ENCODE measurements around the gene BAHCC1.
"Not testable (repeated sequence)": the region's sequence is repeated elsewhere in the genome, so short reads cannot be mapped to it uniquely, and the experiment has no call there.

Gene BAHCC1

GRCh38 chr17:81362001-81362400 lies 33.3 kb upstream of the BAHCC1 start:
- not testable (repeated sequence) for H2AK5ac ChIP-seq (ENCODE audit: low read length); H3K18ac ChIP-seq (ENCODE audit: low read length); H3K23ac ChIP-seq (ENCODE audit: low read length); H3K9me3 ChIP-seq (ENCODE audit: insufficient read depth, low read depth, low read length); H2BK12ac ChIP-seq (ENCODE audit: low read length); H4K8ac ChIP-seq (ENCODE audit: low read depth, low read length); DNase-seq; H3K4me1 ChIP-seq (ENCODE audit: control insufficient read depth in 1 of 2, insufficient read depth in 2 of 2, low read length in 2 of 2); H3K4ac ChIP-seq (ENCODE audit: low read depth, low read length); H4K12ac ChIP-seq (ENCODE audit: low read depth, low read length); H3K36me3 ChIP-seq (ENCODE audit: control insufficient read depth in 1 of 2, insufficient read depth in 2 of 2, low read length in 2 of 2); H2BK120ac ChIP-seq (ENCODE audit: insufficient read depth, low read length, poor library complexity); H3K79me1 ChIP-seq (ENCODE audit: low read length); H2BK5ac ChIP-seq (ENCODE audit: low read depth, low read length, poor library complexity); H2AFZ ChIP-seq (ENCODE audit: insufficient read depth, low read length, poor library complexity); H3K27ac ChIP-seq (ENCODE audit: low read depth, low read length); H3K27me3 ChIP-seq (ENCODE audit: insufficient read depth, low read length); H3K4me2 ChIP-seq (ENCODE audit: low read length); H3K79me2 ChIP-seq (ENCODE audit: control insufficient read depth, insufficient read depth, low read length, poor library complexity); H3K4me3 ChIP-seq (ENCODE audit: low read depth, low read length); H4K91ac ChIP-seq (ENCODE audit: low read depth, low read length); H3K14ac ChIP-seq (ENCODE audit: low read length); H3K9ac ChIP-seq (ENCODE audit: low read length)
- no CpG with 5 or more reads among the region's 7 CpGs for WGBS (ENCODE audit: extremely low coverage, insufficient coverage, insufficient read length)

GRCh38 chr17:81364278-81365147 lies 30.7 kb upstream of the BAHCC1 start:
- Histone ChIP-seq H2AFZ (ENCODE audit: insufficient read depth, low read length, poor library complexity) (no peak overlapping the region), H4K8ac (ENCODE audit: low read depth, low read length) (no peak overlapping the region), H3K36me3 (ENCODE audit: control insufficient read depth in 1 of 2, insufficient read depth in 2 of 2, low read length in 2 of 2) (no peaks in the 10 kb centered on the region), H3K79me2 (ENCODE audit: control insufficient read depth, insufficient read depth, low read length, poor library complexity) (no peaks in the 10 kb centered on the region), H3K9ac (ENCODE audit: low read length) (no peak overlapping the region), H2BK5ac (ENCODE audit: low read depth, low read length, poor library complexity) (no peak overlapping the region), H2BK12ac (ENCODE audit: low read length) (no peak overlapping the region), H4K91ac (ENCODE audit: low read depth, low read length) (no peak overlapping the region), H3K23ac (ENCODE audit: low read length) (no peak overlapping the region), H3K4me1 (ENCODE audit: control insufficient read depth in 1 of 2, insufficient read depth in 2 of 2, low read length in 2 of 2) (no peaks in the 10 kb centered on the region), H3K27ac (ENCODE audit: low read depth, low read length) (no peak overlapping the region), H3K4me3 (ENCODE audit: low read depth, low read length) (no peak overlapping the region), H3K4me2 (ENCODE audit: low read length) (peak overlapping the region; percentile 36), H3K18ac (ENCODE audit: low read length) (no peak overlapping the region), H3K4ac (ENCODE audit: low read depth, low read length) (no peak overlapping the region), H3K9me3 (ENCODE audit: insufficient read depth, low read depth, low read length) (peaks cover 2% of the 10 kb centered on the region), H2AK5ac (ENCODE audit: low read length) (peak overlapping the region; percentile 21), H4K12ac (ENCODE audit: low read depth, low read length) (no peak overlapping the region), H2BK120ac (ENCODE audit: insufficient read depth, low read length, poor library complexity) (no peak overlapping the region), H3K79me1 (ENCODE audit: low read length) (no peaks in the 10 kb centered on the region), H3K14ac (ENCODE audit: low read length) (no peak overlapping the region), H3K27me3 (ENCODE audit: insufficient read depth, low read length) (no peaks in the 10 kb centered on the region)
- DNase-seq, result no peak
- no CpG with 5 or more reads among the region's 26 CpGs for WGBS (ENCODE audit: extremely low coverage, insufficient coverage, insufficient read length)

GRCh38 chr17:81365148-81365600 lies 30.1 kb upstream of the BAHCC1 start:
- Histone ChIP-seq H3K79me2 (ENCODE audit: control insufficient read depth, insufficient read depth, low read length, poor library complexity) (no peaks in the 10 kb centered on the region), H3K4me2 (ENCODE audit: low read length) (peak overlapping the region; percentile 36), H4K12ac (ENCODE audit: low read depth, low read length) (no peak overlapping the region), H3K4me1 (ENCODE audit: control insufficient read depth in 1 of 2, insufficient read depth in 2 of 2, low read length in 2 of 2) (no peaks in the 10 kb centered on the region), H2BK12ac (ENCODE audit: low read length) (no peak overlapping the region), H2BK120ac (ENCODE audit: insufficient read depth, low read length, poor library complexity) (no peak overlapping the region), H3K4me3 (ENCODE audit: low read depth, low read length) (peak overlapping the region; percentile 2), H3K4ac (ENCODE audit: low read depth, low read length) (no peak overlapping the region), H3K27me3 (ENCODE audit: insufficient read depth, low read length) (no peaks in the 10 kb centered on the region), H3K18ac (ENCODE audit: low read length) (no peak overlapping the region), H2BK5ac (ENCODE audit: low read depth, low read length, poor library complexity) (no peak overlapping the region), H4K8ac (ENCODE audit: low read depth, low read length) (no peak overlapping the region), H3K9ac (ENCODE audit: low read length) (no peak overlapping the region), H2AK5ac (ENCODE audit: low read length) (no peak overlapping the region), H3K79me1 (ENCODE audit: low read length) (no peaks in the 10 kb centered on the region), H3K36me3 (ENCODE audit: control insufficient read depth in 1 of 2, insufficient read depth in 2 of 2, low read length in 2 of 2) (no peaks in the 10 kb centered on the region), H3K23ac (ENCODE audit: low read length) (no peak overlapping the region), H3K9me3 (ENCODE audit: insufficient read depth, low read depth, low read length) (peaks cover 2% of the 10 kb centered on the region), H3K14ac (ENCODE audit: low read length) (no peak overlapping the region), H4K91ac (ENCODE audit: low read depth, low read length) (no peak overlapping the region), H2AFZ (ENCODE audit: insufficient read depth, low read length, poor library complexity) (no peak overlapping the region), H3K27ac (ENCODE audit: low read depth, low read length) (no peak overlapping the region)
- peak in 1 of 2 donors; percentile 48 for DNase-seq
- WGBS (ENCODE audit: extremely low coverage, insufficient coverage, insufficient read length), result no CpG with 5 or more reads among the region's 22 CpGs

- H2BK5ac ChIP-seq (ENCODE audit: low read depth, low read length, poor library complexity), result no peak overlapping the region
- H3K4me3 ChIP-seq (ENCODE audit: low read depth, low read length), result no peak overlapping the region
- H3K23ac ChIP-seq (ENCODE audit: low read length), result no peak overlapping the region
- H4K12ac ChIP-seq (ENCODE audit: low read depth, low read length), result no peak overlapping the region
- H3K36me3 ChIP-seq (ENCODE audit: control insufficient read depth in 1 of 2, insufficient read depth in 2 of 2, low read length in 2 of 2), result no peaks in the 10 kb centered on the region
- H3K27ac ChIP-seq (ENCODE audit: low read depth, low read length), result no peak overlapping the region
- no CpG with 5 or more reads among the region's 30 CpGs for WGBS (ENCODE audit: extremely low coverage, insufficient coverage, insufficient read length)
- no peaks in the 10 kb centered on the region for H3K79me2 ChIP-seq (ENCODE audit: control insufficient read depth, insufficient read depth, low read length, poor library complexity)
- H2BK12ac ChIP-seq (ENCODE audit: low read length), result no peak overlapping the region
- no peak overlapping the region for H2AFZ ChIP-seq (ENCODE audit: insufficient read depth, low read length, poor library complexity)
- no peak overlapping the region for H3K4ac ChIP-seq (ENCODE audit: low read depth, low read length)
- H2BK120ac ChIP-seq (ENCODE audit: insufficient read depth, low read length, poor library complexity), result no peak overlapping the region
- no peak overlapping the region for H3K4me2 ChIP-seq (ENCODE audit: low read length)
- no peak overlapping the region for H3K18ac ChIP-seq (ENCODE audit: low read length)
- no peak for DNase-seq
- H2AK5ac ChIP-seq (ENCODE audit: low read length), result no peak overlapping the region
- H3K79me1 ChIP-seq (ENCODE audit: low read length), result no peaks in the 10 kb centered on the region
- H4K8ac ChIP-seq (ENCODE audit: low read depth, low read length), result no peak overlapping the region
- no peak overlapping the region for H3K14ac ChIP-seq (ENCODE audit: low read length)
- no peaks in the 10 kb centered on the region for H3K4me1 ChIP-seq (ENCODE audit: control insufficient read depth in 1 of 2, insufficient read depth in 2 of 2, low read length in 2 of 2)
- no peak overlapping the region for H3K9ac ChIP-seq (ENCODE audit: low read length)
- no peaks in the 10 kb centered on the region for H3K27me3 ChIP-seq (ENCODE audit: insufficient read depth, low read length)
- peaks cover 2% of the 10 kb centered on the region for H3K9me3 ChIP-seq (ENCODE audit: insufficient read depth, low read depth, low read length)
- H4K91ac ChIP-seq (ENCODE audit: low read depth, low read length), result no peak overlapping the region
Measured at GRCh38 chr17:81365601-81366585, 29.4 kb upstream of the BAHCC1 start.

Measured in trophoblast cell (in vitro differentiated cells and primary cell).